Activated effector memory CD4-positive, alpha-beta T cell treated with anti-CD3 and anti-CD28 coated beads, Interleukin-2, amount 50 U/mL, for 16 hours (primary cell): ENCODE data around the gene DNAH8.
"Not testable (repeated sequence)": the region's sequence is repeated elsewhere in the genome, so short reads cannot be mapped to it uniquely, and the experiment has no call there.

ENCODE experiments used
- DNase-seq: peaks from one replicate; pipeline ENCODE4 v3.0.0-alpha.2; 2020

DNAH8 gene

GRCh38 chr6:38750968-38751615 lies 36.0 kb downstream of the DNAH8 start:
- DNase-seq, result no peak

DNA sequence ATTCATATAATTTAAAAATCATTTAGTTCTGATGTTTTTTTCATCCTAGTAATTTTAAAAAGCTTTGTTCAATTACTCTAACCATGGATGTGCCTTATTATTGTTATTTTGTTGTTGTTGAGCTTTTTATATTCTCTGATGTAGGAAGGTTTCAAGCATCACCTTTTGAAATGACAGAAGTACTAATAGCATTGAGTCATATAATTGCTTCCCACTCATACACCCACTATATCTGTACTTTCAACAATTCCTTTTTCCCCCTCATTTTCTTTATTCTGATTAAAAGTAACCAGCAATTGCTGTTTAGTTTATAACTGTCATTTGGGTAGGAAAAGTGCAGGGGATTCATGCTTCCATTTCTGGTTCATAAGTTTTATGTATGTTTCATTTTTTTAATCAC lies 38.6 kb downstream of the DNAH8 start:
- no peak for DNase-seq

DNA sequence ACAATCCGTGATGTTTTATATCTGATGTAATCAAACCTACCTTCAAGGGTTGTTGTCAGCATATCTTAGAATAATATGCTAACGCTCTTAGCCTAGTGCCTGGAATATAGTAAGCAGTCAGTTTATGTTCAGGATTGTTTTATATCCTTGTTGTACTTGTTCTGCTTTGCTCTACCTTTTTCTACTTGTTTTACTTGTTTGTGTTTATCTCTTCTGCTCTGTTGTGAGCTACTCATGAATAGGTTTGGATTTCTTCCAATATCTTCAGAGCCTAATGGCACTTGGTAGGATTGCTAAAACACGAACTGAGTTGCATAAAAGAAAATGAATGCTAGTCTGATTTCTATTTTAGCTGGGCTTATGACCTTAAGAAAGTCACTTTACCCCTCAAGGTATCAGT lies 40.1 kb downstream of the DNAH8 start:
- no peak for DNase-seq

- no peak for DNase-seq
Measured at GRCh38 chr6:38755874-38756273, 40.8 kb downstream of the DNAH8 start.

DNA sequence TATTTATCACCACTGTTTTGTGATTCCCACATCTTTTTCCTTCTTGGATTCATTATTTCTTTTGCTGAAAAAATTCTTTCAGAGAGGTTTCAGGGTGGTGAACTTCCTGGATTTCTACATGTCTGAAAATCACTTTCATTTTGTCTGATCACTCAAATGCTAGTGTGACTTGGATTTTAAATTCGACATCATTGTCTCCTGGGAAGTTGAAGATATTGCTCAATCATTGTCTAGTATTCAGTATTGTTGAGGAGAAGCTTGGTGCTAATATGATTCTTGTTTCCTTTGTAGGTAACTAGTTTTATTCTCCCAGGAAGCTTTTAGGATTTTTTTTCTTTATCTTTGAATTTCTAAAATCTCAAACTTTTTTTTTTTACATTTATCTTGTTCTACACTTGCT lies 45.0 kb downstream of the DNAH8 start:
- no peak for DNase-seq

- DNase-seq, result no peak
Measured at GRCh38 chr6:38762848-38763247, 47.7 kb downstream of the DNAH8 start.

- DNase-seq, result no peak
Measured at GRCh38 chr6:38767560-38767959, 52.4 kb downstream of the DNAH8 start.

DNA sequence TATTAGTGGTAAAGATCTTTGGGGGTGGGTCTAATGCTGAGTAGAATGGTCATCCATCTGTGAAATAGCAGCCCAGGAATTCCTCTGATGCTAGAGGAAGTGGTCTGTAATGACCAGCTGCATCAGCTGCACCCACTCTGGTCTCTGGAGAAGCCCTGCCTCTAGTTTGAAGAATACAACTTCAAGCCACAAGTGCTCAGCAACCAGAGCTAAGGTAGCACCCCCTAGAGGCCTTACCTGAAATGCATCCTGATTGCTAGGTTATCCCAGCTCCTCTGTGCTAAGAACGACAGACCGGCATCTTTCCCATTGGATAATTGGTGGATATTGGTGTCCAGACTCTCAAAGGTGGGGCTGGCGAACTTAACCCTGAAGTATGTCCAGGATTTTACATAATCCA lies 58.2 kb downstream of the DNAH8 start:
- no peak for DNase-seq

GRCh38 chr6:38774929-38775707 lies 60.0 kb downstream of the DNAH8 start:
- no peak for DNase-seq

GRCh38 chr6:38775870-38776269 lies 60.8 kb downstream of the DNAH8 start:
- no peak for DNase-seq

DNA sequence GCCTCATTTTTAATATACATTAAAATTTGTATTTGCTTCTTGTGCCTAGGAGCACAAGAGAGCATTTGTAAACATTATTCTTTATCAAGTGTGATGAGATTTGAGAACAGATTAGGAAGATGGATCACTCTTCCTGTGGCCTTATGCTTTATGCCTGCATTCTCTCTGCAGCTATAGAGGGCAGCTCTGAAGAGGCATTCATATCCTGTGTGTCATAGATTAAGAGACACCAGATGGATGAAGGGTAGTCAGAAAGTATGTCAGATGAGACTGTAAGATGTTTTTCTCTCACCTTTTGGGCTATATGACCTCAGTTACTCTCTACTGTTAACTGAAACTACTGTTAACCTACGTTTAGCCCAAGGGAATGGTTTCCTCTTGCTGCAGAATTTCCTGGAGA lies 61.4 kb downstream of the DNAH8 start:
- no peak for DNase-seq

DNA sequence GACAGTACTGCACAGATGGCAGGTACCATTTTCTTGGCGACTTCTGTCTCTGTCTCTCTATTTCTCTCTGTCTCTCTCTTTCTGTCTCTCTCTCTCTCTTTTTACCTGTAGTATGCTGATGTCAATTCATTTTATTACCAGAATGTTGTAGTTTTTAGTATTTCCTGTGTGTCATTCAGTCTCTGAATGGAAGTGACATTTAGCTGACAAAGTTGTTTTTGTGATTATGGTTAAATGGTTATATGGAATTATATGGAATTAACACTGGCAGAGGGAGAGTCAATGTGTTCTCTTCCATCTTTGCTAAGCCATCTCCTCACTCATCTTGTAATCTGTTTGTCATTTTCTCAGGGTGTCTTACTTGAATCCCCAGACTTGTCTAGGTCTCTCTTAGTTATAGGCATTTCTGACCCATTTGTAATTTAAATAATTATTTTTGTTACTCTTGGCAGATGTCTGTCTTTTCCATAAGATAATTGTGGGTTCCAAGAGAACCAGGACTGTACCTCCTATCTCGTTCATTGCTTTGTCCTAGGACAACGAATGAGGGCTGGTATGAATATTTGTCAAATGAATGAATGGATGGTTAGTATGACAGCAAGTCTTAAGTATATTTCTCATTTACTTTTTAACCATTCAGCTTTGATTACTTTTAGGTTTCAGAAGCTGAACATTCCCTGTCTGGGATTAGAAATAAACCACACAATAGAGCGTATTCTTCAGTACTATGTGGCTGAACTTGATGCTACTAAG lies 64.4 kb downstream of the DNAH8 start:
- no peak for DNase-seq

DNA sequence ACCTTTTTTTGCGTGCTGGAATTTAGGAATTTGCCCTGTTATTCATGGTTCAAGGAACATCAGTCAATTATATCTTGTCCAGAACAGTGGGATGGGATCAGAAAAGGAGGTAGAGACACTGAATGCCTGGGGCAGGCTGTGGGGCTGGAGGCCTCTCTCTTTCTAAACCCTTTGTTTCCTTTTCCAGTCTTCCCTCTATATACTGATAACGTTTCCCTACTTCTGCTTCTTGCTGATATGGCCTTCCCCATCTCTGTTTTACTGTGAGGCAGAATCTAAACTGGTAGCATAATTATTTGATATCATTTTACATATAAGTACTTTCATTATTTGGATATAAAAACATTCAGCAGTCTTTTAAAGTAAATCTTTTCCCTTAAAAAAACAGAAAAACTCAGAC lies 67.5 kb downstream of the DNAH8 start:
- DNase-seq, result no peak

GRCh38 chr6:38783443-38784228 lies 68.5 kb downstream of the DNAH8 start:
- DNase-seq, result no peak

DNA sequence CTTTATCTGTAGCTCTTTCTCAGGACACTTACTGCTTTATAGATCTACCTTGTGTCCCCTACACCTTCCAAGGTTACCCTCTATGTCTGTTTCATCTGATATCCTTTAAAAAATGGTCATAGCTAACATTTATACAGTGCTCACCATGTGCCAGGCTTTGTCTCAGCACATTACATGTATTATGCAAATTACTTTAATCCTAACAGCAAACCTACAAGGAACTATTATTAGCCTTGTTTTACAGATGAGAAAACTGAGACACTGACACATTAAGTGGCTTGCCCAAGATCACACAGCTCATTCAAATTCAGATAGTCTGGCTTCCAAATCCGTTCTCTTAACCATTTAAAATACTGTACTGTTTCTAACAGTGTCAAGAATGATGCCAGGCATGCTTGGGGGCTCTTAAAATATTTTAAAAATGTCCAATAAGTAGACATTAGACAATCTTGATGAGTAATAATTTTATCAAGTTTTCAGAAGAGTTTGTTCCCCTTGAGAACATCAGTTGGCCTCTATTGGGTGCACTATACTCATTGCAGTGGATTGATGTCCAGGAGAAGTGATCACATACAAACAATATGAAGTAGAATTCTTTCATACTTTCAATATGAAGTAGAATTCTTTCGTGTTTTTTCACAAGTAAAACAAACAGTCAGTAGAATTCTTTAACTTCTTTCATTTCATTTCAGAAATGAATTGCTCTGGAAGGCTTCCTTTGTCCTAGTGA lies 69.6 kb downstream of the DNAH8 start:
- DNase-seq, result no peak

DNA sequence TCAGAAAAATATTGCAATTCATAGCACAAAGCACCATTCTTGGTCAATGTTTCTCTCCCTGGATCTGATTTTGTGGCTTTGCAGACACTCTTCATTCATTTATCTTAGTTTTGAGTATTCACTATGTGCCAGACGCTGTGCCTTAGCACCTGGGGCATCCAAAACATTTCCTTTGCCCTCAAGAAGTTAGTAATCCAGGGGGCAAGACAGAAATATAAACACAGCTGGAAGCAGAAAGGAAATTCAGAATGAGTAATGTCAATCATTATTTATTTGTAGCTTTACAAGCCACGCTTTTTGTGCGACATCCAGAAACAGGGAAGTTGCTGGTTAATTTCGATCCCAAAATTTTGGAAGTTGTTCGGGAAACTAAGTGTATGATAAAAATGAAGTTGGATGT lies 71.4 kb downstream of the DNAH8 start:
- no peak for DNase-seq

- DNase-seq, result no peak
Measured at GRCh38 chr6:38789256-38789655, 74.1 kb downstream of the DNAH8 start.

DNA sequence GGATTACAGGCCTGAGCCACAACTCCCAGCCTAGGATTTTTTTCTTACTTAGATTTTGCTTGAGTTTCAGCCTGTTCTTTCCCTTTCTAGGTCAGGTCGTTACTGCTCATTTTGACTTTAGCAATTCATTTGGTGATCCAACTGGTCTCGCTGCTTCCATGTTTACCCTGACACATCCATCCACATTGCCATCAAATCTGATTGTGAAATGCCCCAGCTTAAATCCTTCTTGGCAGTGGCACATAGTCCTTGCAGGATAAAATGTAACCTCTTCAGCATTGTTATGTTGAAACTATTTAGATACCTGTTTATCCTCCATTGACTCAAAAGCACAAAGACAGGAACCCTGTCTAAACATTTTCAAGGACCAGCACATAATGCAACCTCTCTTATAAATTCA lies 77.2 kb downstream of the DNAH8 start:
- DNase-seq, result no peak

GRCh38 chr6:38794682-38795081 lies 79.6 kb downstream of the DNAH8 start:
- DNase-seq, result no peak

DNA sequence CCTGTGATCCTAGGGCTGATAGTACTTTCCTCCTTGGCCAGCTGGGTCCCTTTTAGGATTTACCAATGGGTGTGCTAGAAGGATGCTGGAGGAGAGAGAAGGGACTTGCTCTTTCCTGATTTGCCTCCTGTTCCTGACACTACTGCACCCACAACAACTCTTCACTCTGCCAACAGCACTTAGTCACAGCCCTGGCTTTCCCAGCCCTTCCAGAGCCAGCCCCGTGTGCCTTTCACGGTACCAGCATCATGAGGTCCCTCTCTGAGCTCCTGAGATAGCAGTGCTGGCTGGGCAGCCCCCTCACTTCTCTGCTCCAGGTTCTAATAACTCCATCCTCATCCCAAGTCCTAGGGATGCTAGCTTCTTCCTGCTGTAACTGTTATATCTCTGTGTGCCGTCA lies 80.9 kb downstream of the DNAH8 start:
- DNase-seq, result no peak

DNA sequence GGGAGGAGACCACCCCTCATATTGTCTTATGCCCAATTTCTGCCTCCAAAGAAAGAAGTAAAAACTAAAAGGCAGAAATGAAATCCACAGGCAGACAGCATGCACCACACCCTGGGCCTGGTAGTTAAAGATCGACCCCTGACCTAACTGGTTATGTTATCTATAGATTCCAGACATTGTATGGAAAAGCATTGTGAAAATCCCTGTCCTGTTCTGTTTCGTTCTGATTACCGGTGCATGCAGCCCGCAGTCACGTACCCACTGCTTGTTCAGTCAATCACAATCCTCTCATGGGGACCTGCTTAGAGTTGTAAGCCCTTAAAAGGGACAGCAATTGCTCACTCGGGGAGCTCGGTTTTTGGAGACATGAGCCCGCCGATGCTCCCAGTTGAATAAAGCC lies 81.3 kb downstream of the DNAH8 start:
- DNase-seq, result not testable (repeated sequence)

DNA sequence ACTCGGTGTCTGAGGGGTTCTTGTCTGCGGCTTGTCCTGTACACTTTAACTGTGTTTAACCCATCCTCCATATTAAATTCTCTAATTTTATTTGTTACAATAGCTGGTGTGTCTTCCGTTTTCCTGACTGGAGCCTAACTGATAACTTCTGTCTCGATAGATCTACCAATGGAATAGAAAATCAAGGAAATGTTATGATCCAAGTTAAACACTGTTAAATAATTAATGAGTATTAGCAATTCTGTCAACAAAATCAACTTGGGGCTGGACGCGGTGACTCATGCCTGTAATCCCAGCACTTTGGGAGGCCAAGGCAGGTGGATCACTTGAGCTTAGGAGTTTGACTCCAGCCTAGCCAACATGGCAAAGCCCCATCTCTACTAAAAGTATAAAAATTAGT lies 81.7 kb downstream of the DNAH8 start:
- DNase-seq, result no peak

GRCh38 chr6:38797391-38797790 lies 82.3 kb downstream of the DNAH8 start:
- DNase-seq, result no peak
